H9 (cell line): ENCODE results near the gene CREB5. TPM values are rescaled to one million over a fixed set of nuclear protein-coding genes. Genes with fewer than 3 reads are reported as not detected.

Experiments
- DNase-seq: peaks from one replicate; pipeline ENCODE4 v3.0.0-alpha.2; 2017
- H2AFZ ChIP-seq: one replicate; pipeline ENCODE4 v1.6.1; 2013; ENCODE audit warnings: mild to moderate bottlenecking, low read length, control low read depth, moderate library complexity
- H2AK5ac ChIP-seq: 2 replicates; pipeline ENCODE4 v1.6.1; 2013; ENCODE audit warnings: low read length, control low read depth, mixed read lengths; ENCODE audit not compliant: insufficient read length
- H2BK120ac ChIP-seq: one replicate; pipeline ENCODE4 v1.6.1; 2013; ENCODE audit warnings: low read depth, mild to moderate bottlenecking, low read length, control low read depth, inconsistent platforms; ENCODE audit not compliant: poor library complexity, severe bottlenecking
- H2BK12ac ChIP-seq: 2 replicates; pipeline ENCODE4 v1.6.1; 2013; ENCODE audit warnings: low read length, control low read depth, mixed read lengths, low read depth; ENCODE audit not compliant: insufficient read length
- H2BK15ac ChIP-seq: 2 replicates; pipeline ENCODE4 v1.6.1; 2013; ENCODE audit warnings: low read depth, low read length, control low read depth
- H2BK20ac ChIP-seq: one replicate; pipeline ENCODE4 v1.6.1; 2013; ENCODE audit warnings: low read depth, mild to moderate bottlenecking, low read length, control low read depth, inconsistent platforms; ENCODE audit not compliant: poor library complexity, severe bottlenecking
- H2BK5ac ChIP-seq: 2 replicates; pipeline ENCODE4 v1.6.1; 2013; ENCODE audit warnings: low read length, control low read depth, mixed read lengths; ENCODE audit not compliant: insufficient read length
- H3K14ac ChIP-seq: 2 replicates; pipeline ENCODE4 v1.6.1; 2013; ENCODE audit warnings: low read length, control low read depth; ENCODE audit not compliant: insufficient read depth
- H3K18ac ChIP-seq: 2 replicates; pipeline ENCODE4 v1.6.1; 2013; ENCODE audit warnings: low read depth, mild to moderate bottlenecking, mixed read lengths, low read length, control low read depth; ENCODE audit not compliant: insufficient read length
- H3K23ac ChIP-seq: 2 replicates; pipeline ENCODE4 v1.6.1; 2013; ENCODE audit warnings: low read length, control low read depth, mixed read lengths, low read depth; ENCODE audit not compliant: insufficient read length
- H3K23me2 ChIP-seq: 2 replicates; pipeline ENCODE4 v1.6.1; 2013; ENCODE audit warnings: low read depth, mild to moderate bottlenecking, mixed read lengths, low read length, control low read depth; ENCODE audit not compliant: insufficient read length, poor library complexity, severe bottlenecking
- H3K27ac ChIP-seq: 2 replicates; pipeline ENCODE4 v1.5.1; 2013; ENCODE audit warnings: low read length, control low read depth, mixed read lengths, low read depth; ENCODE audit not compliant: insufficient read length
- H3K27me3 ChIP-seq: 2 replicates; pipeline ENCODE4 v1.6.1; 2013; ENCODE audit warnings: low read length, control low read depth, inconsistent platforms; ENCODE audit not compliant: insufficient read depth
- H3K4ac ChIP-seq: 2 replicates; pipeline ENCODE4 v1.6.1; 2013; ENCODE audit warnings: low read depth, mild to moderate bottlenecking, control low read depth, inconsistent platforms, low read length, moderate library complexity
- H3K4me1 ChIP-seq: 2 replicates; pipeline ENCODE4 v1.6.1; 2013; ENCODE audit warnings: low read length, control low read depth, inconsistent platforms; ENCODE audit not compliant: insufficient read depth
- H3K4me2 ChIP-seq: 2 replicates; pipeline ENCODE4 v1.6.1; 2013; ENCODE audit warnings: low read length, control low read depth, mixed read lengths; ENCODE audit not compliant: insufficient read length, insufficient read depth
- H3K56ac ChIP-seq: 2 replicates; pipeline ENCODE4 v1.6.1; 2013; ENCODE audit warnings: low read depth, mild to moderate bottlenecking, mixed read lengths, low read length, control low read depth; ENCODE audit not compliant: insufficient read length
- H3K79me1 ChIP-seq: 2 replicates; pipeline ENCODE4 v1.6.1; 2013; ENCODE audit warnings: low read depth, mild to moderate bottlenecking, moderate library complexity, low read length, control low read depth, inconsistent platforms; ENCODE audit not compliant: insufficient read depth, poor library complexity, severe bottlenecking
- H3K79me2 ChIP-seq: 2 replicates; pipeline ENCODE4 v1.6.1; 2013; ENCODE audit warnings: low read length, control low read depth, inconsistent platforms; ENCODE audit not compliant: insufficient read depth
- H3K9ac ChIP-seq: 2 replicates; pipeline ENCODE4 v1.6.1; 2013; ENCODE audit warnings: low read length, control low read depth, mixed read lengths; ENCODE audit not compliant: insufficient read length; ENCODE audit errors: extremely low read depth
- H3K9me3 ChIP-seq: one replicate; pipeline ENCODE4 v1.6.1; 2013; ENCODE audit warnings: low read depth, low read length, inconsistent platforms; ENCODE audit not compliant: control insufficient read depth
- H3T11ph ChIP-seq: one replicate; pipeline ENCODE4 v1.6.1; 2013; ENCODE audit warnings: mild to moderate bottlenecking, low read length, control low read depth, inconsistent platforms
- H4K20me1 ChIP-seq: one replicate; pipeline ENCODE4 v1.6.1; 2013; ENCODE audit not compliant: control insufficient read depth, insufficient read length, insufficient read depth
- H4K5ac ChIP-seq: 2 replicates; pipeline ENCODE4 v1.6.1; 2013; ENCODE audit warnings: low read depth, mild to moderate bottlenecking, mixed read lengths, low read length, control low read depth; ENCODE audit not compliant: insufficient read length
- H4K8ac ChIP-seq: replicated peaks from 2 replicates; pipeline ENCODE4 v1.6.1; 2013; ENCODE audit warnings: low read length, control low read depth, mixed read lengths, low read depth; ENCODE audit not compliant: insufficient read length
- H4K91ac ChIP-seq: 2 replicates; pipeline ENCODE4 v1.6.1; 2013; ENCODE audit warnings: low read depth, mild to moderate bottlenecking, moderate library complexity, mixed read lengths, low read length, control low read depth; ENCODE audit not compliant: insufficient read length
- H3K27ac Mint-ChIP-seq, 3 experiments: 2 replicates in 2 of 3; 3 replicates in 1 of 3; pipeline ENCODE4 v1.8.0; 2020 to 2021; ENCODE audit warnings: mixed read lengths in 3 of 3, mild to moderate bottlenecking in 1 of 3, moderate library complexity in 1 of 3
- H3K27me3 Mint-ChIP-seq: 2 replicates; pipeline ENCODE4 v1.8.0; 2021; ENCODE audit warnings: low read depth, mild to moderate bottlenecking, moderate library complexity, mixed read lengths
- H3K36me3 Mint-ChIP-seq, 3 experiments: 2 replicates in 2 of 3; 3 replicates in 1 of 3; pipeline ENCODE4 v1.8.0; 2020 to 2021; ENCODE audit warnings: low read depth in 3 of 3, mixed read lengths in 3 of 3; ENCODE audit not compliant: insufficient read depth in 1 of 3
- H3K4me1 Mint-ChIP-seq, 2 experiments: 2 replicates each; pipeline ENCODE4 v1.8.0; 2020; ENCODE audit warnings: mixed read lengths in 2 of 2
- H3K4me3 Mint-ChIP-seq, 2 experiments: 2 replicates in 1 of 2; 3 replicates in 1 of 2; pipeline ENCODE4 v1.8.0; 2020 to 2021; ENCODE audit warnings: mild to moderate bottlenecking in 2 of 2, mixed read lengths in 2 of 2, moderate library complexity in 1 of 2
- H3K9me3 Mint-ChIP-seq, 2 experiments: 2 replicates in 1 of 2; 3 replicates in 1 of 2; pipeline ENCODE4 v1.8.0; 2020; ENCODE audit warnings: mild to moderate bottlenecking in 2 of 2, mixed read lengths in 2 of 2, moderate library complexity in 1 of 2
- CTCF ChIP-seq: fragments of 200-600 bp; sonication (generic); conservative IDR thresholded peaks from 3 replicates; pipeline ENCODE4 v1.8.0; 2021; ENCODE audit warnings: antibody characterized with exemption, mild to moderate bottlenecking
- WGBS: extraction: QIAGEN DNeasy Blood & Tissue Kit; methylation state at CpG from one replicate; pipeline ENCODE4 v1.1.7; 2013; ENCODE audit warnings: missing lambda C conversion rate, low lambda C conversion rate, mixed read lengths; ENCODE audit not compliant: insufficient read length; ENCODE audit errors: extremely low coverage; 5-methylcytosine and 5-hydroxymethylcytosine counted together
- total RNA-seq: library from RNA; stranded (reverse); gene quantifications from 2 replicates; pipeline ENCODE4 v1.2.1, GENCODE V29; 2021

Gene CREB5
- total RNA-seq, 1 experiment from 2014 or later: 4.0 TPM

- no peak overlapping the region for H2AFZ ChIP-seq
- H3K23me2 ChIP-seq: no peaks in the 10 kb centered on the region
- no peak overlapping the region for H2BK12ac ChIP-seq
- H2AK5ac ChIP-seq: no peak overlapping the region
- no peak overlapping the region for H4K8ac ChIP-seq
- no peak for TF ChIP-seq CTCF
- no peaks in the 10 kb centered on the region for H3K36me3 Mint-ChIP-seq
- no peaks in the 10 kb centered on the region for H3K79me1 ChIP-seq
- H3K4me2 ChIP-seq: no peak overlapping the region
- H3K27ac ChIP-seq: no peak overlapping the region
- no peak overlapping the region for H3K9ac ChIP-seq
- peak overlapping the region; percentile 19 for H3T11ph ChIP-seq
- H3K9me3 ChIP-seq: no peaks in the 10 kb centered on the region
- H3K14ac ChIP-seq: no peak overlapping the region
- H3K79me2 ChIP-seq: no peaks in the 10 kb centered on the region
- DNase-seq: no peak
- peaks cover 2 to 13% of the 10 kb centered on the region in 2 experiments; a peak in 2 of 4 replicates for H3K4me1 Mint-ChIP-seq
- no peak overlapping the region for H4K91ac ChIP-seq
- H2BK15ac ChIP-seq: no peak overlapping the region
- no peaks in the 10 kb centered on the region for H4K20me1 ChIP-seq
- WGBS: no CpG with 5 or more reads among the region's 4 CpGs
- H3K23ac ChIP-seq: no peak overlapping the region
- H2BK20ac ChIP-seq: no peak overlapping the region
- H3K4me1 ChIP-seq: 0 out of 2 replicates have a peak, but pooled peaks cover 3% of the 10 kb centered on the region
- H3K27me3 Mint-ChIP-seq: no peaks in the 10 kb centered on the region; the same call in 1 of the 2 replicates
- H3K18ac ChIP-seq: no peak overlapping the region
- no peak overlapping the region for H3K56ac ChIP-seq
- no peak overlapping the region for H3K4ac ChIP-seq
- H3K27me3 ChIP-seq: no peaks in the 10 kb centered on the region
- H3K9me3 Mint-ChIP-seq: no peaks in the 10 kb centered on the region
- H2BK5ac ChIP-seq: no peak overlapping the region
- no peak overlapping the region for H4K5ac ChIP-seq
- no peak overlapping the region for H3K27ac Mint-ChIP-seq
- H3K4me3 Mint-ChIP-seq: no peak overlapping the region
- no peak overlapping the region for H2BK120ac ChIP-seq
Measured at GRCh38 chr7:28474640-28475039, 62.3 kb downstream of the CREB5 start.
